ENCODE results near the gene TYMS. TPM values are rescaled to one million over a fixed set of nuclear protein-coding genes. Genes with fewer than 3 reads are reported as not detected.

TYMS gene
- total RNA-seq, 1 experiment from 2014 or later = 149 TPM

DNA sequence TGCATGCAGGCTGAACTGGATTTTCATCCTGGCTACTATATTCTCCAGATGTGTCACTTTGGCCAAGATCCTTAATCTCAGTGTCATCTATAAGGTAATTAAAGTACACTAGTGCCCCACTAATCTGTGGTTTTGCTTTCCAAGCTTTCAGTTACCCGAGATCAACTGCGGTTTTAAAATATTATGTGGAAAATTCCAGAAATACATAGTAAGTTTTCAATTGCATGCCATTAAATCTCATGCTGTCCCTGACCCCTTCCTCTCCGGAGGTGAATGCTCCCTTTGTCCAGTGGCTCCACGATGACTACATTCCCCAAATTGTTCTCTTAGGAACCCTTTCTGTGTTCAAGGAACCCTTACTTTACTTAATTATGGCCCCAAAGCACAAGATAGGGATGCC lies 5.3 kb upstream of the TYMS start:
- H3K4me1 ChIP-seq (replicated peaks; ENCODE audit: insufficient read depth) = peaks cover 5% of the 10 kb centered on the region; the same call in 1 of the 2 replicates
- H3K9me3 ChIP-seq (ENCODE audit: insufficient read depth, low read depth) = no peaks in the 10 kb centered on the region
- no peak overlapping the region for H3K27ac ChIP-seq
- H4K20me1 ChIP-seq (ENCODE audit: insufficient read depth) = no peaks in the 10 kb centered on the region
- no peaks in the 10 kb centered on the region for H3K36me3 ChIP-seq (ENCODE audit: low read depth)
- H2AFZ ChIP-seq = no peak overlapping the region
- POLR2A ChIA-PET (ENCODE audit: unreplicated experiment) = no interaction called here
- intact Hi-C loops (cut with micrococcal nuclease; ENCODE audit: unreplicated experiment) = no loop called here
- BruUV-seq (replicated peaks) = no TSS peak
- H3F3A ChIP-seq (ENCODE audit: insufficient read depth, low read depth) = 0 out of 2 replicates have a peak, but pooled peaks cover 3% of the 10 kb centered on the region
- peaks cover 5% of the 10 kb centered on the region for H3K79me2 ChIP-seq (ENCODE audit: low read depth)
- H3K4me3 ChIP-seq = no peak overlapping the region
- no peak for DNase-seq
- no peaks in the 10 kb centered on the region for H3K27me3 ChIP-seq (ENCODE audit: insufficient read depth, low read depth)
- H3K4me2 ChIP-seq = no peak overlapping the region
- CTCF ChIA-PET = no interaction called here
- H3K9me2 ChIP-seq (ENCODE audit: insufficient read depth) = no peaks in the 10 kb centered on the region
- TF ChIP-seq EZH2 (IDR thresholded peaks at IDR 0.05; ENCODE audit: low read depth) = no peak
- TF ChIP-seq, protein P1, sequence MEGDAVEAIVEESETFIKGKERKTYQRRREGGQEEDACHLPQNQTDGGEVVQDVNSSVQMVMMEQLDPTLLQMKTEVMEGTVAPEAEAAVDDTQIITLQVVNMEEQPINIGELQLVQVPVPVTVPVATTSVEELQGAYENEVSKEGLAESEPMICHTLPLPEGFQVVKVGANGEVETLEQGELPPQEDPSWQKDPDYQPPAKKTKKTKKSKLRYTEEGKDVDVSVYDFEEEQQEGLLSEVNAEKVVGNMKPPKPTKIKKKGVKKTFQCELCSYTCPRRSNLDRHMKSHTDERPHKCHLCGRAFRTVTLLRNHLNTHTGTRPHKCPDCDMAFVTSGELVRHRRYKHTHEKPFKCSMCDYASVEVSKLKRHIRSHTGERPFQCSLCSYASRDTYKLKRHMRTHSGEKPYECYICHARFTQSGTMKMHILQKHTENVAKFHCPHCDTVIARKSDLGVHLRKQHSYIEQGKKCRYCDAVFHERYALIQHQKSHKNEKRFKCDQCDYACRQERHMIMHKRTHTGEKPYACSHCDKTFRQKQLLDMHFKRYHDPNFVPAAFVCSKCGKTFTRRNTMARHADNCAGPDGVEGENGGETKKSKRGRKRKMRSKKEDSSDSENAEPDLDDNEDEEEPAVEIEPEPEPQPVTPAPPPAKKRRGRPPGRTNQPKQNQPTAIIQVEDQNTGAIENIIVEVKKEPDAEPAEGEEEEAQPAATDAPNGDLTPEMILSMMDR (conservative IDR thresholded peaks at IDR 0.05) = no peak

DNA sequence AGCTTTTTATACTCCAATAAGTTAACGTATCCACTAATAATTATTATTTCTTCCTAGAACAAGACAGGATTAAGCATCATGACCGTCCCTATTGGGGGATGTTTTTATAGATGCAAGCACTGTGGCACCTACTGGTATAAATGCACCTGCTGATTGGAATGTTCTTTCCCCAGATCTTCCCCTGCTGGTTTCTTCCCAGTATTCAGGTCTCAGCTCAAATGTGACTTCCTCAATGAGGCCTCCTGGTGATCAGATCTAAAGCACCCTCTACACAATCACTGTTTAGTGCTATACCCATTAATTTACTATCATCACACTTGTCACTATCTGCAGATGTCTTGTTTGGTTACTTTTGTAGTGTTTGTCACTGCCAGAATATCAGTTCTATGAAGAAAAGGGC lies 3.9 kb upstream of the TYMS start:
- TF ChIP-seq EZH2 (IDR thresholded peaks at IDR 0.05; ENCODE audit: low read depth) = no peak
- TF ChIP-seq, protein P1 (conservative IDR thresholded peaks at IDR 0.05) = no peak

DNA sequence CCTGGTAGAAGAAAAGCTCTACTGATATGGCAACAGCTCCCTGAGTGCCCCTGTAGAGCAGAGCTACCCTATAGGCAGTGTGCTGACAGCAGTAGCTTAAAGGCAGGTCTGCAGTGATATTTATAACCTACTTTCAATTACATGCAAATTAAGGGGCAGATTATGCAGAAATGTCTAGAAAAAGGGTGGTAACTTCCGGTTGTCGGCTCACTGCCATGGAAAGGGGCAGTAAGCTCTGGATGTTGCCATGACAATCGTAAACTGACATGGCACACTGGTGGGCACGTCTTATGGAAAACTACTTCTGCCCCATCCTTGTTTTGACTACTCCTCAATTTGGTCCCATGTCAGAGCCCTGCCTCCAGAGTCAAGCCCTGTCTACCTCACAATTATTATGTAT lies 2.9 kb upstream of the TYMS start:
- H3K27ac ChIP-seq = no peak overlapping the region
- BruUV-seq (replicated peaks) = no TSS peak
- H3K4me1 ChIP-seq (replicated peaks; ENCODE audit: insufficient read depth) = peaks cover 11% of the 10 kb centered on the region
- H3F3A ChIP-seq (ENCODE audit: insufficient read depth, low read depth) = peaks cover 7% of the 10 kb centered on the region; the same call in 1 of the 2 replicates
- H3K4me2 ChIP-seq = no peak overlapping the region
- no peaks in the 10 kb centered on the region for H3K9me2 ChIP-seq (ENCODE audit: insufficient read depth)
- H3K9me3 ChIP-seq (ENCODE audit: insufficient read depth, low read depth) = no peaks in the 10 kb centered on the region
- intact Hi-C loops (cut with micrococcal nuclease; ENCODE audit: unreplicated experiment) = no loop called here
- H3K36me3 ChIP-seq (ENCODE audit: low read depth) = no peaks in the 10 kb centered on the region
- TF ChIP-seq, protein P1 (conservative IDR thresholded peaks at IDR 0.05) = no peak
- TF ChIP-seq EZH2 (IDR thresholded peaks at IDR 0.05; ENCODE audit: low read depth) = no peak
- H4K20me1 ChIP-seq (ENCODE audit: insufficient read depth) = no peaks in the 10 kb centered on the region
- no peak overlapping the region for H3K4me3 ChIP-seq
- CTCF ChIA-PET = interaction anchor here (0.6 kb wide), 1 partner anchor 211 kb away, joined by 7 read pairs; no protein-coding TSS in a partner anchor
- peaks cover 14% of the 10 kb centered on the region for H3K79me2 ChIP-seq (ENCODE audit: low read depth)
- H2AFZ ChIP-seq = no peak overlapping the region
- POLR2A ChIA-PET (ENCODE audit: unreplicated experiment) = interaction anchor here (0.6 kb wide), 1 partner anchor 179 kb away, joined by 5 read pairs; no protein-coding TSS in a partner anchor
- H3K27me3 ChIP-seq (ENCODE audit: insufficient read depth, low read depth) = no peaks in the 10 kb centered on the region
- DNase-seq = no peak

More for the DNA sequence above, 3.9 kb upstream of the TYMS start:
- no peak overlapping the region for H3K4me2 ChIP-seq
- H3K4me1 ChIP-seq (replicated peaks; ENCODE audit: insufficient read depth) = peaks cover 5% of the 10 kb centered on the region; the same call in 1 of the 2 replicates
- H3K79me2 ChIP-seq (ENCODE audit: low read depth) = peaks cover 5% of the 10 kb centered on the region
- H3K27me3 ChIP-seq (ENCODE audit: insufficient read depth, low read depth) = no peaks in the 10 kb centered on the region
- BruUV-seq (replicated peaks) = no TSS peak
- H3F3A ChIP-seq (ENCODE audit: insufficient read depth, low read depth) = peaks cover 7% of the 10 kb centered on the region; the same call in 1 of the 2 replicates
- H3K27ac ChIP-seq = no peak overlapping the region
- DNase-seq = no peak
- intact Hi-C loops (cut with micrococcal nuclease; ENCODE audit: unreplicated experiment) = no loop called here
- ChIA-PET POLR2A (ENCODE audit: unreplicated experiment) (no interaction called here), CTCF (no interaction called here)
- H4K20me1 ChIP-seq (ENCODE audit: insufficient read depth) = no peaks in the 10 kb centered on the region
- H3K36me3 ChIP-seq (ENCODE audit: low read depth) = no peaks in the 10 kb centered on the region
- no peak overlapping the region for H2AFZ ChIP-seq
- H3K4me3 ChIP-seq = no peak overlapping the region
- no peaks in the 10 kb centered on the region for H3K9me2 ChIP-seq (ENCODE audit: insufficient read depth)
- H3K9me3 ChIP-seq (ENCODE audit: insufficient read depth, low read depth) = no peaks in the 10 kb centered on the region
